H1 (cell line): ENCODE measurements around the gene TSHR. TPM values are rescaled to one million over a fixed set of nuclear protein-coding genes. Genes with fewer than 3 reads are reported as not detected.

Experiments
- CTCF ChIA-PET: fragments of 300-600 bp; sonication (Branson Sonifier 250); formaldehyde crosslinking; loops from one replicate; lab custom pipeline; 2021; ENCODE audit not compliant: partially characterized antibody; lab: Charles Lee
- POLR2A ChIA-PET: fragments of 300-600 bp; sonication (Branson Sonifier 250); formaldehyde crosslinking; loops from one replicate; lab custom pipeline; 2021; ENCODE audit warnings: inconsistent platforms; ENCODE audit not compliant: partially characterized antibody; lab: Charles Lee
- DNase-seq, 2 experiments: peaks; one replicate each; pipeline versions ENCODE4 v3.0.0 to v3.0.0-alpha.2; 2010 to 2022; ENCODE audit warnings: low spot score in 2 of 2, low read depth in 1 of 2, mixed read lengths in 1 of 2
- FAIRE-seq: peaks from 2 replicates; lab custom pipeline; 2011; peaks lifted over from hg19 to GRCh38; lab: Jason Lieb, UNC
- H2AFZ ChIP-seq: 2 replicates; pipeline ENCODE4 v1.8.1; 2012; ENCODE audit warnings: low read length, inconsistent platforms
- H2AK5ac ChIP-seq: 2 replicates; pipeline ENCODE4 v1.6.1; 2013; ENCODE audit warnings: low read depth, low read length
- H2BK120ac ChIP-seq: replicated peaks from 2 replicates; pipeline ENCODE3; 2013; ENCODE audit warnings: low read depth, low read length, inconsistent platforms
- H2BK12ac ChIP-seq: 2 replicates; pipeline ENCODE4 v1.6.1; 2013; ENCODE audit warnings: low read depth, low read length
- H2BK15ac ChIP-seq: 2 replicates; pipeline ENCODE4 v1.6.1; 2013; ENCODE audit warnings: low read length
- H2BK20ac ChIP-seq: 2 replicates; pipeline ENCODE4 v1.6.1; 2013; ENCODE audit warnings: low read length
- H2BK5ac ChIP-seq: 2 replicates; pipeline ENCODE4 v1.6.1; 2013; ENCODE audit warnings: low read depth, low read length
- H3K14ac ChIP-seq: 2 replicates; pipeline ENCODE4 v1.6.1; 2013; ENCODE audit warnings: inconsistent platforms; ENCODE audit not compliant: insufficient read length
- H3K18ac ChIP-seq: 2 replicates; pipeline ENCODE4 v1.6.1; 2013; ENCODE audit warnings: low read length; ENCODE audit errors: extremely low read depth
- H3K23ac ChIP-seq: 2 replicates; pipeline ENCODE4 v1.6.1; 2013; ENCODE audit warnings: inconsistent platforms; ENCODE audit not compliant: insufficient read length
- H3K23me2 ChIP-seq: 2 replicates; pipeline ENCODE4 v1.6.1; 2013; ENCODE audit warnings: low read depth, low read length
- H3K27ac ChIP-seq: 2 replicates; pipeline ENCODE4 v1.6.1; 2011; ENCODE audit warnings: low read depth, low read length, inconsistent platforms
- H3K27me3 ChIP-seq, 4 experiments: replicated peaks in 1 of 4; 1 replicate in 1 of 4; 2 replicates in 3 of 4; pipeline versions ENCODE4 v1.6.1 to v1.8.1; 2011 to 2013; ENCODE audit warnings: low read length in 3 of 4, mild to moderate bottlenecking in 3 of 4, inconsistent platforms in 2 of 4, mixed read lengths in 2 of 4, moderate library complexity in 1 of 4; ENCODE audit not compliant: control insufficient read depth in 3 of 4, insufficient read depth in 3 of 4; ENCODE audit errors: extremely low read depth in 1 of 4
- H3K36me3 ChIP-seq, 4 experiments: 2 replicates each; pipeline versions ENCODE4 v1.6.1 to v1.8.1; 2011 to 2013; ENCODE audit warnings: mild to moderate bottlenecking in 4 of 4, low read length in 3 of 4, moderate library complexity in 2 of 4, control low read depth in 1 of 4, inconsistent platforms in 1 of 4; ENCODE audit not compliant: insufficient read depth in 4 of 4, control insufficient read depth in 2 of 4
- H3K4ac ChIP-seq: replicated peaks from 2 replicates; pipeline ENCODE3; 2013; ENCODE audit warnings: low read length, low read depth, mixed read lengths, inconsistent platforms; ENCODE audit not compliant: insufficient read length
- H3K4me1 ChIP-seq, 4 experiments: replicated peaks in 1 of 4; 1 replicate in 1 of 4; 2 replicates in 3 of 4; pipeline versions ENCODE4 v1.6.1 to v1.8.1; 2011 to 2013; ENCODE audit warnings: low read length in 3 of 4, inconsistent platforms in 2 of 4, mixed read lengths in 1 of 4; ENCODE audit not compliant: insufficient read depth in 4 of 4, control insufficient read depth in 3 of 4
- H3K4me2 ChIP-seq, 2 experiments: 2 replicates each; pipeline versions ENCODE4 v1.6.1 to v1.8.1; 2011 to 2013; ENCODE audit warnings: low read depth in 2 of 2, low read length in 2 of 2, control low read depth in 1 of 2, inconsistent platforms in 1 of 2, mild to moderate bottlenecking in 1 of 2; ENCODE audit not compliant: insufficient read depth in 1 of 2
- H3K4me3 ChIP-seq, 4 experiments: fragments of 200-600, 300-600 bp in 1 of 4; sonication (generic), shearing (Covaris generic), sonication (Bioruptor Twin) in 1 of 4; 2 replicates each; pipeline versions ENCODE4 v1.5.1 to v1.8.1; 2011 to 2016; ENCODE audit warnings: low read length in 4 of 4, low read depth in 3 of 4, control low read depth in 2 of 4, inconsistent platforms in 2 of 4, mild to moderate bottlenecking in 2 of 4, mixed read lengths in 1 of 4, moderate library complexity in 1 of 4; ENCODE audit not compliant: insufficient read depth in 2 of 4; ENCODE audit errors: extremely low read depth in 1 of 4
- H3K56ac ChIP-seq: replicated peaks from 2 replicates; pipeline ENCODE3; 2013; ENCODE audit warnings: low read depth, mild to moderate bottlenecking, mixed read lengths, low read length, inconsistent platforms; ENCODE audit not compliant: insufficient read length
- H3K79me1 ChIP-seq: 2 replicates; pipeline ENCODE4 v1.6.1; 2013; ENCODE audit warnings: low read depth, low read length, control low read depth
- H3K79me2 ChIP-seq, 2 experiments: 2 replicates each; pipeline versions ENCODE4 v1.6.1 to v1.8.1; 2012 to 2013; ENCODE audit warnings: low read length in 2 of 2, mild to moderate bottlenecking in 2 of 2, inconsistent platforms in 1 of 2; ENCODE audit not compliant: insufficient read depth in 2 of 2, control insufficient read depth in 1 of 2
- H3K9ac ChIP-seq, 4 experiments: replicated peaks in 1 of 4; 1 replicate in 1 of 4; 2 replicates in 3 of 4; pipeline versions ENCODE4 v1.6.1 to v1.8.1; 2011 to 2013; ENCODE audit warnings: low read depth in 3 of 4, low read length in 3 of 4, control low read depth in 2 of 4, mild to moderate bottlenecking in 2 of 4, moderate library complexity in 2 of 4, inconsistent platforms in 1 of 4; ENCODE audit errors: extremely low read depth in 1 of 4
- H3K9me3 ChIP-seq, 2 experiments: 2 replicates each; pipeline versions ENCODE4 v1.6.1 to v1.8.1; 2012 to 2013; ENCODE audit warnings: mild to moderate bottlenecking in 2 of 2, moderate library complexity in 2 of 2, control low read depth in 1 of 2, inconsistent platforms in 1 of 2, low read depth in 1 of 2, low read length in 1 of 2, mixed read lengths in 1 of 2; ENCODE audit not compliant: insufficient read depth in 2 of 2
- H4K20me1 ChIP-seq, 2 experiments: replicated peaks in 1 of 2; 2 replicates each; pipeline versions ENCODE3 to v1.8.1; 2011 to 2013; ENCODE audit warnings: inconsistent platforms in 2 of 2, low read length in 2 of 2, mild to moderate bottlenecking in 1 of 2; ENCODE audit not compliant: insufficient read depth in 2 of 2, control insufficient read depth in 1 of 2
- H4K5ac ChIP-seq: 2 replicates; pipeline ENCODE4 v1.6.1; 2013; ENCODE audit warnings: low read length, low read depth, mixed read lengths, inconsistent platforms; ENCODE audit not compliant: insufficient read length
- H4K8ac ChIP-seq: 2 replicates; pipeline ENCODE4 v1.8.0; 2013; ENCODE audit warnings: mild to moderate bottlenecking, moderate library complexity, low read length, inconsistent platforms; ENCODE audit not compliant: insufficient read depth; ENCODE audit errors: extremely low read depth
- H4K91ac ChIP-seq: replicated peaks from 2 replicates; pipeline ENCODE3; 2013; ENCODE audit warnings: low read length, mixed read lengths, inconsistent platforms; ENCODE audit not compliant: insufficient read length
- ASH2L ChIP-seq: fragments of 200-600, 300-600 bp; sonication (generic); IDR thresholded peaks from one replicate; pipeline ENCODE4 v1.7.1; 2017; ENCODE audit warnings: low read length
- CHD1 ChIP-seq: IDR thresholded peaks from 2 replicates; pipeline ENCODE4 v1.6.1; 2012; ENCODE audit warnings: low read depth, low read length, improper control_type of control experiment
- EGR1 ChIP-seq: IDR thresholded peaks from 2 replicates; pipeline ENCODE4 v1.6.1; 2011; ENCODE audit warnings: low read depth, low read length, borderline replicate concordance
- FOSL1 ChIP-seq: IDR thresholded peaks from 2 replicates; pipeline ENCODE4 v1.6.1; 2011; ENCODE audit warnings: mild to moderate bottlenecking, low read depth, low read length, moderate library complexity; ENCODE audit not compliant: insufficient read depth
- GTF2F1 ChIP-seq: IDR thresholded peaks from 2 replicates; pipeline ENCODE4 v1.6.1; 2012; ENCODE audit warnings: low read depth, low read length, improper control_type of control experiment, borderline replicate concordance
- HDAC6 ChIP-seq: IDR thresholded peaks from one replicate; pipeline ENCODE4 v1.7.1; 2012; ENCODE audit warnings: low read depth, mild to moderate bottlenecking, inconsistent platforms, low read length, moderate library complexity
- RBBP5 ChIP-seq: IDR thresholded peaks from 2 replicates; pipeline ENCODE4 v1.7.1; 2012; ENCODE audit warnings: low read depth, mild to moderate bottlenecking, inconsistent platforms, low read length, moderate library complexity, borderline replicate concordance
- RXRA ChIP-seq: IDR thresholded peaks from 2 replicates; pipeline ENCODE4 v1.6.1; 2011; ENCODE audit warnings: low read depth, mild to moderate bottlenecking, low read length, moderate library complexity; ENCODE audit not compliant: insufficient read depth
- SIN3A ChIP-seq, 2 experiments: IDR thresholded peaks in 1 of 2; conservative IDR thresholded peaks in 1 of 2; 2 replicates each; pipeline ENCODE4 v1.6.1; 2011 to 2012; ENCODE audit warnings: low read length in 2 of 2, improper control_type of control experiment in 1 of 2, low read depth in 1 of 2, mild to moderate bottlenecking in 1 of 2
- SP2 ChIP-seq: IDR thresholded peaks from 2 replicates; pipeline ENCODE4 v1.6.1; 2012; ENCODE audit warnings: mild to moderate bottlenecking, low read length, inconsistent platforms
- SUZ12 ChIP-seq: fragments of 200-600 bp; sonication (generic); IDR thresholded peaks from 2 replicates; pipeline ENCODE4 v1.6.1; 2012; ENCODE audit warnings: mild to moderate bottlenecking, inconsistent platforms, low read length, moderate library complexity, mixed read lengths
- TAF1 ChIP-seq: IDR thresholded peaks from 2 replicates; pipeline ENCODE4 v1.6.1; 2011; ENCODE audit warnings: mild to moderate bottlenecking, low read depth, low read length
- ZNF274 ChIP-seq: IDR thresholded peaks from 2 replicates; pipeline ENCODE4 v1.7.0; 2012; ENCODE audit warnings: low read length, borderline replicate concordance; ENCODE audit errors: extremely low read depth
- WGBS, 2 experiments: shearing (Covaris generic) in 1 of 2; methylation state at CpG; one replicate each; pipeline versions ENCODE4 v1.1.6 to v1.1.7; 2013 to 2015; ENCODE audit warnings: low lambda C conversion rate in 2 of 2, mixed read lengths in 2 of 2, inconsistent platforms in 1 of 2, low coverage in 1 of 2, missing lambda C conversion rate in 1 of 2; ENCODE audit not compliant: insufficient replicate concordance in 2 of 2, insufficient coverage in 1 of 2, insufficient read length in 1 of 2; ENCODE audit errors: extremely low coverage in 1 of 2, missing lambda C conversion rate in 1 of 2; 5-methylcytosine and 5-hydroxymethylcytosine counted together
- polyA plus RNA-seq, 7 experiments: library from polyadenylated mRNA; depleted of rRNA in 3 of 7; stranded (reverse) in 5 of 7; unstranded in 2 of 7; fragments of >200 nt in 5 of 7; fragments of 200-250 nt in 2 of 7; gene quantifications; 1 replicate in 5 of 7; 2 replicates in 1 of 7; 4 replicates in 1 of 7; pipeline versions ENCODE4 v1.2.1 to v1.2.3, GENCODE V29; 2011 to 2013; ENCODE audit warnings: missing spikeins in 2 of 7, mixed read lengths in 2 of 7
- total RNA-seq: library from RNA; stranded (reverse); fragmentation: NEBNext Ultra II Directional; extraction: Animal tissue kit (Norgen Biotek cat#: 25700); gene quantifications from 2 replicates; pipeline ENCODE4 v1.2.1, GENCODE V29; 2021
- TF ChIP-seq, protein P1 (sequence below): IDR thresholded peaks from 2 replicates; pipeline ENCODE4 v1.6.1; 2012; ENCODE audit warnings: inconsistent platforms

TSHR gene
- total and polyA plus RNA-seq, 2 of the 8 experiments (the other 6 are each of a cell fraction or from before 2014, with no cell fraction given), result 0.27 TPM; not detected in 1

DNA sequence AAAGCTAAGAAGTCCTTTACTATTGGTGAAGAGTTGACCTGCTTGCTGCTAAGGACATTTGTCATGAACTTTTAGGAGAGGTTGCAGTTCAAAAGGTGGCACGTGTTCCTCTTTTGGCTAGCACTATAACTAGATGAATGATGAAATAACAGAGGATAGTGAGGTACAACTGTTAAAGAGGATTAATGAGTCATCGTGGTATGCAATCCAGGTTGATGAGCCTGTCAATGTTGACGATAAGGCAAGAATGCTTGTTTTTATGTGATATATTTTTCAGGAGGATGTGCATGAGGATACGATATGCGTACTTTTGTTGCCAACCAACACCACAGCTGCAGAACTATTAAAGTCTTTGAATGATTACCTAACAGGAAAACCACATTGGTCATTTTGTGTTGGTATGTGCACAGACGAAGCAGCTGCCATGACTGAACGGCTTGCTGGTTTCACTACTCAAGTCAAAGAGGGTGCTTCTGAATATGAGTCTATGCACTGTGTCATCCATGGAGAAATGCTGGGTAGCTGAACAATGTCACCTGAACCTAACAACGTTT lies 24.5 kb upstream of the TSHR start:
- Histone ChIP-seq H3K27ac (no peak overlapping the region), H3K14ac (no peak overlapping the region), H2AK5ac (no peak overlapping the region), H2BK5ac (no peak overlapping the region), H4K91ac (no peak overlapping the region), H2BK120ac (no peak overlapping the region), H3K27me3 (no peaks in the 10 kb centered on the region), H3K4ac (no peak overlapping the region), H4K20me1 (peaks cover 0 to 3% of the 10 kb centered on the region in 2 experiments), H2AFZ (no peak overlapping the region), H2BK15ac (no peak overlapping the region), H4K8ac (no peak overlapping the region), H3K23ac (no peak overlapping the region), H2BK12ac (no peak overlapping the region), H3K4me2 (no peak overlapping the region), H3K9ac (no peak overlapping the region), H3K23me2 (no peaks in the 10 kb centered on the region), H2BK20ac (no peak overlapping the region), H3K56ac (no peak overlapping the region), H3K4me3 (no peak overlapping the region), H3K4me1 (peaks cover 0 to 2% (median 0%) of the 10 kb centered on the region in 4 experiments; a peak in 1 of 7 replicates), H4K5ac (no peak overlapping the region), H3K79me2 (no peaks in the 10 kb centered on the region; a peak in 1 of 4 replicates), H3K79me1 (no peaks in the 10 kb centered on the region; the same call in 1 of the 2 replicates), H3K36me3 (no peaks in the 10 kb centered on the region), H3K18ac (no peak overlapping the region), H3K9me3 (no peaks in the 10 kb centered on the region)
- WGBS, 2 experiments, result 87% methylated on average over 8 of the region's 8 CpGs; no CpG with 5 or more reads in 1 of the 2 experiments
- DNase-seq (no peak), FAIRE-seq (no peak)
- ChIA-PET CTCF (interaction anchor here (0.6 to 1.6 kb wide), 4 partner anchors 10 to 570 kb away, joined by 3 to 5 read pairs (median 4); no protein-coding TSS in a partner anchor), POLR2A (no interaction called here)
- TF ChIP-seq ZNF274 (no peak), ASH2L (no peak), TAF1 (no peak), EGR1 (no peak), CHD1 (no peak), RXRA (no peak), GTF2F1 (no peak), SP2 (no peak), RBBP5 (no peak), HDAC6 (no peak), FOSL1 (no peak), SUZ12 (no peak), SIN3A (conservative IDR thresholded peaks at IDR 0.05 in 1 of 2, IDR thresholded peaks at IDR 0.05 in 1 of 2; ENCODE audit: low read depth in 1 of 2, low read length in 2 of 2) (no peak)
- TF ChIP-seq, protein P1, sequence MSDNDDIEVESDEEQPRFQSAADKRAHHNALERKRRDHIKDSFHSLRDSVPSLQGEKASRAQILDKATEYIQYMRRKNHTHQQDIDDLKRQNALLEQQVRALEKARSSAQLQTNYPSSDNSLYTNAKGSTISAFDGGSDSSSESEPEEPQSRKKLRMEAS, result no peak
